PC-9 (cell line): ENCODE measurements around the gene SPRY1. TPM values are rescaled to one million over a fixed set of nuclear protein-coding genes. Genes with fewer than 3 reads are reported as not detected.

Experiments
- BruUV-seq: library from RNA; stranded (reverse); fragments of 400-500 nt; replicated peaks from 2 replicates; lab custom pipeline; 2021; lab: Mats Ljungman, UMichigan
- CTCF ChIA-PET: fragments of 300-600 bp; sonication (Branson Sonifier 250); formaldehyde crosslinking; loops from one replicate; lab custom pipeline; 2022; ENCODE audit warnings: antibody characterized with exemption; lab: Charles Lee
- POLR2A ChIA-PET: fragments of 300-600 bp; sonication (Branson Sonifier 250); formaldehyde crosslinking; loops from one replicate; lab custom pipeline; 2022; ENCODE audit warnings: antibody characterized with exemption; ENCODE audit not compliant: unreplicated experiment; lab: Charles Lee
- DNase-seq, 2 experiments: peaks; one replicate each; pipeline versions ENCODE4 v3.0.0 to v3.0.0-alpha.2; 2015 to 2022; ENCODE audit warnings: mixed read lengths in 1 of 2
- H2AFZ ChIP-seq: fragments of 200-600 bp; sonication (generic); 2 replicates; pipeline ENCODE4 v1.8.1; 2017; ENCODE audit warnings: antibody characterized with exemption
- H3F3A ChIP-seq: fragments of 200-600 bp; sonication (generic); 2 replicates; pipeline ENCODE4 v1.8.1; 2017; ENCODE audit warnings: antibody characterized with exemption, mild to moderate bottlenecking, low read depth; ENCODE audit not compliant: insufficient read depth
- H3K27ac ChIP-seq: fragments of 200-600 bp; sonication (generic); 2 replicates; pipeline ENCODE4 v1.6.1; 2016; ENCODE audit warnings: mixed run types
- H3K27me3 ChIP-seq: fragments of 200-600 bp; sonication (generic); 2 replicates; pipeline ENCODE4 v1.6.1; 2016; ENCODE audit warnings: low read depth, mixed run types; ENCODE audit not compliant: insufficient read depth
- H3K36me3 ChIP-seq: fragments of 200-600 bp; sonication (generic); 2 replicates; pipeline ENCODE4 v1.6.1; 2016; ENCODE audit warnings: low read depth, mixed run types
- H3K4me1 ChIP-seq: fragments of 200-600 bp; sonication (generic); replicated peaks from 2 replicates; pipeline ENCODE4 v1.6.1; 2016; ENCODE audit warnings: mixed run types; ENCODE audit not compliant: insufficient read depth
- H3K4me2 ChIP-seq: fragments of 200-600 bp; sonication (generic); 2 replicates; pipeline ENCODE4 v1.6.1; 2017; ENCODE audit warnings: mixed run types
- H3K4me3 ChIP-seq: fragments of 200-600 bp; sonication (generic); 2 replicates; pipeline ENCODE4 v1.6.1; 2016; ENCODE audit warnings: mixed run types
- H3K79me2 ChIP-seq: fragments of 200-600 bp; sonication (generic); 2 replicates; pipeline ENCODE4 v1.6.1; 2017; ENCODE audit warnings: low read depth, mixed run types
- H3K9me2 ChIP-seq: fragments of 200-600 bp; sonication (generic); 2 replicates; pipeline ENCODE4 v1.8.1; 2017; ENCODE audit warnings: mild to moderate bottlenecking; ENCODE audit not compliant: insufficient read depth
- H3K9me3 ChIP-seq: fragments of 200-600 bp; sonication (generic); 2 replicates; pipeline ENCODE4 v1.8.1; 2016; ENCODE audit warnings: low read depth; ENCODE audit not compliant: insufficient read depth
- H4K20me1 ChIP-seq: fragments of 200-600 bp; sonication (generic); 2 replicates; pipeline ENCODE4 v1.8.1; 2017; ENCODE audit not compliant: insufficient read depth
- CTCF ChIP-seq: fragments of 200-600 bp; sonication (generic); conservative IDR thresholded peaks from 2 replicates; pipeline ENCODE4 v1.6.1; 2017; ENCODE audit warnings: mixed run types, antibody characterized with exemption, mild to moderate bottlenecking, moderate library complexity
- EZH2 ChIP-seq: fragments of 200-600 bp; sonication (generic); IDR thresholded peaks from 2 replicates; pipeline ENCODE4 v1.8.0; 2017; ENCODE audit warnings: antibody characterized with exemption, low read depth
- intact Hi-C: fragments of 100-400 bp; cut with micrococcal nuclease; formaldehyde crosslinking; loops from one replicate; pipeline ENCODE4 v1.10.0; 2022; ENCODE audit not compliant: unreplicated experiment
- total RNA-seq: library from RNA; stranded (reverse); gene quantifications from 2 replicates; pipeline ENCODE4 v1.2.3, GENCODE V29; 2021

The SPRY1 gene
- total RNA-seq, 1 experiment from 2014 or later = 13.1 TPM

DNA sequence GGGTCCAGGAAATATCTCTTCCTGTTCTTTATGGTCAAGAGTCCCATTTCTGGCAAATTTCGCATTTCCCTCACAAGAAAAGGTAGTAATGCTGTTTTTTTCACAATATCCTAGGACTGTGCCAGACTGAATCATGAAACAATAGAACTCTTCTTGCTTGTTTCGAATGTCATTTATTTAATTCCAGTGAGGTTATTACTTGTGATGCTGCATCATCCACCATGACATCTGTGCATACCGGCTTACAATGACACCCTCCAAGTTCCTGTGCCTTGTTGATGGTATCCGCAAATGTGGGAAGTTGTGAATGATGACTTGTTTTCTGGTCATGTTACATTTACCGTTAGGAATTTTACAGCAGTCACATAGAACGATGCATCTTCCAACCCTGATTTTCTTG lies 42.9 kb upstream of the SPRY1 start:
- Histone ChIP-seq H3F3A (no peaks in the 10 kb centered on the region), H4K20me1 (no peaks in the 10 kb centered on the region), H3K9me2 (no peaks in the 10 kb centered on the region), H2AFZ (0 out of 2 replicates have a peak overlapping the region, but pooled peaks have one; percentile 22), H3K36me3 (no peaks in the 10 kb centered on the region), H3K79me2 (no peaks in the 10 kb centered on the region), H3K4me3 (no peak overlapping the region), H3K27me3 (no peaks in the 10 kb centered on the region), H3K27ac (no peak overlapping the region), H3K4me2 (no peak overlapping the region), H3K9me3 (0 out of 2 replicates have a peak, but pooled peaks cover 4% of the 10 kb centered on the region), H3K4me1 (no peaks in the 10 kb centered on the region)
- DNase-seq = no peak
- BruUV-seq = no TSS peak
- ChIA-PET CTCF (no interaction called here), POLR2A (no interaction called here)
- intact Hi-C loops = loop anchor here (5.0 kb wide), 1 partner anchor 759 kb away; no protein-coding TSS in a partner anchor
- no peak for TF ChIP-seq CTCF
- no peak for TF ChIP-seq EZH2

DNA sequence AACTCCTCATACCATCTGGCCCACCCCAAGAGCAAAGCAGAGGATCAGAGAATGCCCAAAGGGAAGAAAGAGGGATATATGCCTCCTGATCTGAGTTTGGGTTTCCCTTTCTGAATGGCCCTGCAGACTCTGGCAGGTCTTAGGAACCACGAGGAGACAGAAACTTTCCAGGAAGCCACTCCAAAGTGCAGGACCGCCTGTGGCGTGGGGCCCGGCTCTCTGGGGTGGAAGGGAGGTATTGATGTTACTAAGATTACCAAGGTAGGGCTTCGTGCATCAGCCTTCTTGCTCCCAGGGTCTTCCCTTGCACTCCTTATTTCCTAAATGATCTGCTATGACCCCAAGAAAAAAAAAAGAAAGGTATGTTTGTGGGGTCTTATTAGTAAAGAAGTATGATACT lies 41.9 kb upstream of the SPRY1 start:
- Histone ChIP-seq H3K27me3 (no peaks in the 10 kb centered on the region), H3K4me2 (no peak overlapping the region), H3K9me2 (no peaks in the 10 kb centered on the region), H3K4me1 (no peaks in the 10 kb centered on the region), H3K36me3 (no peaks in the 10 kb centered on the region), H3K4me3 (no peak overlapping the region), H3K27ac (no peak overlapping the region), H3K9me3 (0 out of 2 replicates have a peak, but pooled peaks cover 4% of the 10 kb centered on the region), H3K79me2 (no peaks in the 10 kb centered on the region), H2AFZ (no peak overlapping the region), H4K20me1 (no peaks in the 10 kb centered on the region), H3F3A (no peaks in the 10 kb centered on the region)
- DNase-seq = no peak
- ChIA-PET CTCF (no interaction called here), POLR2A (no interaction called here)
- TF ChIP-seq EZH2 (no peak), CTCF (no peak)
- BruUV-seq = no TSS peak
- intact Hi-C loops = loop anchor here (5.0 kb wide), 1 partner anchor 758 kb away; no protein-coding TSS in a partner anchor

- Histone ChIP-seq H3F3A (no peaks in the 10 kb centered on the region), H3K4me2 (no peak overlapping the region), H3K27me3 (no peaks in the 10 kb centered on the region), H3K79me2 (no peaks in the 10 kb centered on the region), H4K20me1 (no peaks in the 10 kb centered on the region), H3K27ac (no peak overlapping the region), H3K36me3 (0 out of 2 replicates have a peak, but pooled peaks cover 1% of the 10 kb centered on the region), H3K4me1 (peaks cover 10% of the 10 kb centered on the region), H3K4me3 (no peak overlapping the region), H2AFZ (no peak overlapping the region), H3K9me2 (no peaks in the 10 kb centered on the region), H3K9me3 (peaks cover 6% of the 10 kb centered on the region; the same call in 1 of the 2 replicates)
- TF ChIP-seq EZH2 (no peak), CTCF (no peak)
- DNase-seq = no peak
- intact Hi-C loops = no loop called here
- BruUV-seq = no TSS peak
- ChIA-PET CTCF (no interaction called here), POLR2A (no interaction called here)
Measured at GRCh38 chr4:123356921-123357320, 39.7 kb upstream of the SPRY1 start.
